Hepatic stellate cell (primary cell): Measurements from ENCODE around the gene ATXN7L2.

Source experiments
- DNase-seq: peaks from one replicate; pipeline ENCODE4 v3.0.0; 2011; ENCODE audit warnings: low spot score

Gene ATXN7L2

GRCh38 chr1:109477821-109478220 is 5.9 kb upstream of the ATXN7L2 start:
- DNase-seq: no peak

DNA sequence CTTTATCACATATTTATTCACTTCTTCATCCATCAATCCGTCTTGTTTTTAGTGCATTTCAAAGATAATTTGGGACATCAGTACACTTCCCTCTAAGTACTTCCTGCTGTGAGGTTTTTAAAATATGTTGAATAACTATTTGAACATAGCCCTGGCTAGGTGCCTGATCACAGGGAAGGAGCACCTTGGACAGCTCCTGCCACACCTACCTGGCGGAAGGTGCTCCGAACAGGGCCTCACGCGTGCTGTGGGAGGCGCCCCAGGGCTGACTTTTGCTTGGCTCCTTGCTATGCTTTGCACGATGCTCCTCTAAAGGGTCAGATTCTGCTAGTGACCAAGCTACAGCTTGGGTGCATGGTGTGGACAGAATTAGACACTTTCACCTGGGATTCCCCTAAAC is 4.9 kb upstream of the ATXN7L2 start:
- no peak for DNase-seq

- DNase-seq: no peak
Measured at GRCh38 chr1:109479311-109479710, 4.4 kb upstream of the ATXN7L2 start.

- DNase-seq: no peak
Measured at GRCh38 chr1:109479901-109480300, 3.8 kb upstream of the ATXN7L2 start.

DNA sequence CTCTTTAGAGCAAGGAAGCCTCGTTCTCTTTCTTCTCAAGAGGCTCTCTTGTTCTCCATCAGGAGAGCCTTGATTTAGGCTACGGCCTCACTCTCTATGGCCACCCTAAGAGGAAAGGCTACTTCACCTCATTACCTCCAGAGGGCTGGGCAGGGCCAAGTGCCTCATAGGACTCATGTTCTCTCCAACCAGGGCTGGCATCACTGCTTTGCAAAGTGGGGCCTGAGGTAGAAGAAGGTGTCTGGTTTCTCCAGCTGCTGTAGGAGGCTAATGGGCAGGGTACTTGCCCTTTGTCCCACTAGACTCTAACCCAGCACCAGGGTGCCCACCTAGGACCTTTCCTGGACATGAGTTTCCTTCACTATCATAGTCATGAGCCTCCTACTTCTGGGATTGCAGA is 2.1 kb upstream of the ATXN7L2 start:
- DNase-seq: no peak

DNA sequence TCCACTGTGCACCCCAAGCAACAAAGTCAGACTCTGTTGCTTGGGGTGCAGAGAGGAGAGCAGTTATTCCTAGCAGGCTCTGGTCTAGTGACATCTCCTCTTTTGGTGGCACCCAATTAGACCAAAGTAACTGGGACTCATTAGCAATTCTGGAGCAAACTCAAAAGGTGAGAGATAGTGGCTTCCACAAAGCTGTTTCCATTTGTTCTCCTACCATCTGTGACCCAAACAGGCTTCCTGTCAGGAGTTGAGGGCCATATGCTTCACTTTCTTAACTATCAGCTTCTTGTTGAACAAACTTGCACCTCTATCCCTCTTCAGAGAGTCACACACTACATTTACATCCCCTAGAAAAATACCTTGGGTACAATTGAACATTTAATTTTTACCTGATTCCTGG is 1.5 kb upstream of the ATXN7L2 start:
- no peak for DNase-seq

DNA sequence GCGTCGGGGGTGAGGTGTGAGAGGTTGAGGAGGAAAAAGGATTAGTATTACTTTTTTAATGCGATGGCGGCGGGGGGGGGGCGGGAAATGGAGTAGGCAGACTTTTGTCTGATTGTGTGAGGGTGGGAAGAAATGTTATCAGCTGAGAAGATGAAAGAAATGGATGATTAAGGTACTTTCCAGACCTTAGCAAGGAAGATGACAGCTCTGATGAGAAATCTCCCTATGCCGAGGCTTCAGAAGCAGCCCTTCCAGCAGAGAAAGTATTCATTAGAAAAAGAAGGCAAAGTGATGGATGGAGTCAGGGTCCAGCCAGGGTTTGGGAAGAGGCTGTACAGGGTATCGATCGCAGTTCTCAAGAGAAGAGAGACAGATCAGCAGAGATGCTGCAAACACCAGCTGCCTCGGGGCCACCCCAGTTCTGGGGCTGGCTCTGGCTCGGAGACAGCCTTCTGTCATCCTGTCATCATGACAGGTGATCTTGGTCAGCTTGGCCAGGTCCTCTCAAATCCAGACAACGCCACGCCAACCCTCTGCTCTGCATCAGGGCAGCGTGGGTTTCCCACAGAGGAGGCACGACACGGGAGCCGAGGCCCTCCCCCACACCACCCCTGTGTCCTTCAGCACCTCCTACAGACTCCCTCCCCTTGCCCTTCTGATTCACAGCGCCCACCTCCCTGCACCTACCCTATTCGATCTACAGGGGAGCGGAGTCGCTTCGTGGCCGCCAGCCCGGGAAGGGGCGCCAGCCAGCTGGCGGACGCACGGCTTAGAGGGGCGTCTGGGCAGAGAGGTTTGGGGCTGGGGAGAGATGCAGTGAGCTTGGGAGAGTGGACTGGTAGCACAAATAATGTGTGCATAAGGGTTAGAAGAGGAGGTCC is 674 bp upstream of the ATXN7L2 start:
- DNase-seq: no peak

DNA sequence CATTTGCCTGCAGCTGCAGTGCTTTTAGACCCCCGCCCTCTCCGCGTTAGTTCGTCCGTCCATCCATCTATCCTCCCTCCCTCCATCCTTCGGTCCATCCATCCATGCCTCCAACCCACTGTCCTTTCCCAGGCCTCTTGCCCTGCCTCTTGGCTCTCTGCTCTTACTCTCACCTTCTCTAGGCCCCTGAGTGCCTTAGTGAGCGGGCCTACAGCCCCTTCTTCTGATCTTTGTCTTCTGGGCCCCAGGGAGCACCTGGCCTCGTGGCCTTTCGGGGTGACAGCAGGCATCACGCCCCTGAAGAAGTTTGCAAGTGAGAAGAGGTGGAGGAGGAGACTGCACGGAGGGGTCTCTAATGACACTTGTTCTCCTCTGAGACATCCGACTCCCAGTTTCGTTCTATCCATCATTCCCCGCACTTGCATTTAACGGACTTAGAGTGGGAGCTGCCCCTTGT is 842 bp downstream of the ATXN7L2 start:
- DNase-seq: peak; percentile 31

DNA sequence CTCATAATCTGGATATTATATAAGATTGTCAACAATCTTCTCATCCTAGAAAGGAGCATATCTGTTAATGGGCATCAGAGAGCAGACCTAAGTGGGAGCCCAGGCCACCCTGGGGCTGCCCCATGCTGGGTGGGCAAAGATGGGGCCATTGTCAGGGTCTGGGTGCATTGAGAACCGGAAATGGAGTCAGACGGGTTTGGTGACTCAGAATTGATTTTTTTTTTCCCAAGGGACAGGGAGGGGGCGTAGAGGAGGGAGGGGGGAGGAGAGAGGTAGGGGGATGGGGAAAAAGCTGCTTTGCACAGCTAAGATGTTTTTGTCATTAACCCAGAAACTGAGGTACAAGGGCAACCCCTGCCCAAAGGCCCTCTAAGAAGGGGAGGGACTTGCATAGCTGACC is 1.3 kb downstream of the ATXN7L2 start:
- DNase-seq: no peak

GRCh38 chr1:109487261-109487660 is 3.6 kb downstream of the ATXN7L2 start:
- no peak for DNase-seq

- DNase-seq: no peak
Measured at GRCh38 chr1:109488201-109488600, 4.5 kb downstream of the ATXN7L2 start.

DNA sequence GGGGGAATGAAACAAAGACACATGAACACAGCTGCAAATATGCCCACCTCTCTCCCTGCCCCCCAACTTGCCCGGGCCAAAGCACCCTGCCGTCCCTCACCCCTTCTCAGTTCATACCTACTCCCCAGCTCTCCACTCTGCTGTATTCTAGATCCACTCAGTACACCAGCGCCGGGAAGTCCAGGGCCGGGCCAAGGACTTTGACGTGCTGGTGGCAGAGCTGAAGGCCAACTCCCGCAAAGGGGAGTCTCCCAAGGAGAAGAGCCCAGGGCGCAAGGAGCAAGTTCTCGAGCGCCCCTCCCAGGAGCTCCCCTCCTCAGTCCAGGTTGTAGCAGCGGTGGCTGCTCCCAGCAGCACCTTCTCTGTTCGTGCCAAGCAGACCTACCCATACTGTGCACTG is 5.0 kb downstream of the ATXN7L2 start:
- no peak for DNase-seq

- DNase-seq: peak; percentile 86
Measured at GRCh38 chr1:109490029-109490933, 6.6 kb downstream of the ATXN7L2 start.

DNA sequence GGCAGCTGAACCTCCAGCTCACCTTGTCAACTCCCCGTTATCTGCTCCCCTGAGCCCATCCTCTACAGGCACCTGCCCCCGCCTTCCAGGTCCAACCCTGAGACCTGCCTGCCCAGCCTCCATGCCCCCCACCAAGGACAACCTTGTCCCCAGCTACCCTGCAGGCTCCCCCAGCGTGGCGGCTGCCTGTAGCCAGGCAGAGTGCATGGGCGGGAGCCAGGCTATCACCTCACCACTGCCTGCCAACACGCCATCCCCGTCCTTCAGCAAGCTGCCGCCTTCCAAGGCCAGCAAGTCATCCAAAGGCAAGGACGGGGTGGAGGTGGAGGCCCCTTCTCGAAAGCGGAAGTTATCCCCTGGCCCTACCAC is 7.2 kb downstream of the ATXN7L2 start:
- DNase-seq: no peak

DNA sequence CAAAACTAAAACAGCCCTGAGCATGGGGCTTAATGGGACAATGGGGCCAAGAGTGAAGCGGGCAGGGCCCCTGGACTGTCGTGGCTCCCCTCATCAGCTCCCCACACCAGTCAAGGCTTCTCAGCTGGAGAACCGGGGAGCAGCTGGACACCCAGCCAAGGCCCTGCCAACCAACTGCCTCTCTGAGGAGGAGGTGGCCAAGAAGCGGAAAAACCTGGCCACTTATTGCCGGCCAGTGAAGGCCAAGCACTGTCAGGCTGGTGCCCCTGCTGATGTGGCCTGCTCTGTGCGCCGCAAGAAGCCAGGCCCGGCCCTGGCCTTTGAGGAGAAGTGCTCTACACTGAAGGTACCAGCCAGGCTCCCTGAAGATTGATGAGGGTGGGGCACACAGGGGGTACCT is 7.7 kb downstream of the ATXN7L2 start:
- no peak for DNase-seq

DNA sequence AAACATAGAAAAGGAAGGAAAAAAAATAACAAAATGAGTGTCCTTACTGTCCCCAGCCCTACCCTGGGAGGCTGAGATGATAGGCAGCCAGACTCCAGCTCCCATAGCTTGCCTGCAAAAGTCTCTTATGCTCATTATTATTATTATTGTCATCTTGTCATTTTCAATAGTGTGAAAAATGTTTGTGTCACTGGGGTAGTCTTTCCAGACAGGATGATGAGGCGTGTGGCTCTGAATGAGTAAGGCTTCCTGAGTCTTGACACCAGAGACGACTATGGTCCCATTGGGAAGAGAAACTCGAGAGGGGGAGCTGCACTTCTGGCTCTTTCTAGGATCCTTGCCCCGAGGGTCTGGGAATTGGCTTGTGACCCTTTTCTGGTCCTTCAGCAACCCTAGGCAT is 9.1 kb downstream of the ATXN7L2 start:
- no peak for DNase-seq

DNA sequence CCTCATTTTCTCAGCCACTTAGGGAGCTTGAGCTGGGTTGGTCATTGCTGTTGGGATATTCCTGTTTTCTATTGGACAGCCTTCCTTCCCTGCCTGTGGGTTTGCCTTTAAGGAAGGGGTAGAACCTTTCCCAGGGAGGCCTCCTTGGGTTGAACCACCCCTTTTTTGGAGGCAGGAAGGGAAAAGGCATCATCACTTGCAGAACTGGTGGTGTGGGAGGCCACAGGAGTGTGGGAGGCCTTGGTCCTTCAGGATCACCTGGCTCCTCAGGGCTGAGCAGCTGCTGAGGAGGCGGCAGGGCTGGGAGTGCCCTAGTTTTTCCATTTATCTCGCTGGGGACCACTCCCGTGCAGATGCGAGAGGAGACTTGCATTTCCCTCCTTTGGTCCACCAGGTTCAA is 9.5 kb downstream of the ATXN7L2 start:
- DNase-seq: no peak

- DNase-seq: peak; percentile 93
Measured at GRCh38 chr1:109493805-109494539, 10.3 kb downstream of the ATXN7L2 start, which contains the start of gene CYB561D1. TSS of gene CYB561D1 (plus strand) at chr1:109494094. CDS start at chr1:109494140, 46 bp downstream.

DNA sequence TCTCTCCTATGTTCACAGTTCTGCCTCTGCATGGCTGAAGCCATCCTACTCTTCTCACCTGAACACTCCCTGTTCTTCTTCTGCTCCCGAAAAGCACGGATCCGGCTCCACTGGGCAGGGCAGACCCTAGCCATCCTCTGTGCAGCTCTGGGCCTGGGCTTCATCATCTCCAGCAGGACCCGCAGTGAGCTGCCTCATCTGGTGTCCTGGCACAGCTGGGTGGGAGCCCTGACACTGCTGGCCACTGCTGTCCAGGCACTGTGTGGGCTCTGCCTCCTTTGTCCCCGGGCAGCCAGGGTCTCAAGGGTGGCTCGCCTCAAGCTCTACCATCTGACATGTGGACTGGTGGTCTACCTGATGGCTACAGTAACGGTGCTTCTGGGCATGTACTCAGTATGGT is 12.0 kb downstream of the ATXN7L2 start:
- no peak for DNase-seq

DNA sequence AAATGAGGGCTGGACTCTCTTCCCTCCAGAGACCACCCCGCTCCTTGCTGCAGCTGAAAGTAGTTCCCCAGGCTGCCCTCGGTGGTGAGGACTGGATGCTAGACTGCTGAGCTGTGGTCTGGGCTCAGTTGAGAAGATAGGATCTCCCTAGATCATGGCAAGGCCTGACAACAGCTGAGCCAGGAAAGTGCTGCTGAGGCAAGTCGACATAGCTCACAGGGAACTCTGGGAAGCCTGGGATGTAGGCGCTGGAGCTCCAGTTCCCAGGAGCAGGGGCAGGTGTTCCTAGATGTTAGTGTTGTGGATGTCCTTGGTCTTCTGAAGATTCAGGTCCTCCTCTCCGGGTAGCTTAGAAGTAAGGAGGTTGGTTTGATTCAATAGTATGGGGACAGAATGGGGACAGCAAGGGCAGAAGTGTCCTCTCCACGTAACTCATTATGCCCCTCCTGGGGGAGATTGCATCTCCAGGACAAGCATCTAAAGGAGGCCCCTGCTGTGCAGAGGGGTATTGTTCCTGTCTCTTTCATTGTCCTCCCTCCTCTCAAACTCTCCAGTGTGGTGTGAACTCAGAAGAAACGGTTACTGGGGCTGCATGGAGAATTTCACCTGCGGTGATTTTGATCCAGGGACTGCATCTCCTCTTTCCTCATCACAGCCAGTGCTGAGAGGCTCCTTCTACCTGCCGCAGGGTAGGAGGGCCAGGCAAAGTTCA is 13.9 kb downstream of the ATXN7L2 start:
- DNase-seq: no peak

DNA sequence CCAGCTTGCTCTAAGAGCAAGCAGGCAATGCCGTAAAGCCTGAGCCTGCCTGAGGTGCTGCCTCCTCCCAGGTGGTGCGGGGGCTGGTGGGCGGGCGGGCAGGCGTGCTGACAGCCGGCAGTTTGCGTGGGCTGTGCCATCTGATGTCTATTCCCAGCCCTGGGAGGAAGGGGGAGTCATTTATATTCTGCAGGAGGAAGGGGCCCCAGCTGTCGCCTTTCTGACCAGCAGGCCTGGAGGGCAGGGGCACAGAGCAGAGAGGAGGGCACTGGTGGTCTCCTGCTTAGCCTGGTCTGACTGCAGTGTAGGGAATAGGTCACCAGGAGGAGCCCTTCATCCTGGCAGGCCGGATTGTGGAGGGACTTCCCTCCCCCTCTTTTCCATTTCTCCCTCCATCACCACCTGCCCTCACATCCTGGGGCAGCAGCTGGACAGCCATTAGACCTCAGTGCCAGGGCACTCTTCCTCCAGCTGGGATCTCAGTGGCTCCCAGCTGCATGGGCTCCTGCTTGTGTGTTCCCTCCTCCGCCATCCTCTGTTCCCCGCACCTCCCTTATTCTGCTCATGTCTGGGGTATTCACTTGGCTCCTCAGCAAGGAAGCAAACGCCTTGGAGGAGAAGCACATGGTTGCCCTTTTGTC is 14.6 kb downstream of the ATXN7L2 start:
- peak; percentile 53 for DNase-seq
